Neural progenitor cell (in vitro differentiated cells): ENCODE results near the gene NRG3. TPM values are rescaled to one million over a fixed set of nuclear protein-coding genes. Genes with fewer than 3 reads are reported as not detected.
"Not testable (repeated sequence)": the region's sequence is repeated elsewhere in the genome, so short reads cannot be mapped to it uniquely, and the experiment has no call there.

Experiments used
- DNase-seq: peaks from one replicate; pipeline ENCODE4 v3.0.0-alpha.2; 2016; ENCODE audit warnings: low spot score
- H2AFZ ChIP-seq: fragments of 200-600 bp; sonication (generic); replicated peaks from 2 replicates; pipeline ENCODE4 v1.6.1; 2016; ENCODE audit warnings: antibody characterized with exemption
- H3F3A ChIP-seq: fragments of 200-600 bp; sonication (generic); 2 replicates; pipeline ENCODE4 v1.6.1; 2016; ENCODE audit warnings: antibody characterized with exemption, low read depth
- H3K27ac ChIP-seq: fragments of 200-600 bp; sonication (generic); 2 replicates; pipeline ENCODE4 v1.5.1; 2016; ENCODE audit warnings: mild to moderate bottlenecking
- H3K27me3 ChIP-seq: fragments of 200-600 bp; sonication (generic); 2 replicates; pipeline ENCODE4 v1.6.1; 2016; ENCODE audit warnings: mild to moderate bottlenecking, moderate library complexity
- H3K36me3 ChIP-seq: fragments of 200-600 bp; sonication (generic); 2 replicates; pipeline ENCODE4 v1.5.1; 2016
- H3K4me1 ChIP-seq: fragments of 200-600 bp; sonication (generic); 2 replicates; pipeline ENCODE4 v1.6.1; 2016; ENCODE audit warnings: mixed run types
- H3K4me2 ChIP-seq: fragments of 200-600 bp; sonication (generic); 2 replicates; pipeline ENCODE4 v1.6.1; 2016
- H3K4me3 ChIP-seq: fragments of 200-600 bp; sonication (generic); 2 replicates; pipeline ENCODE4 v1.5.1; 2016
- H3K79me2 ChIP-seq: fragments of 200-600 bp; sonication (generic); 2 replicates; pipeline ENCODE4 v1.6.1; 2016; ENCODE audit warnings: low read depth
- H3K9ac ChIP-seq: fragments of 200-600 bp; sonication (generic); 2 replicates; pipeline ENCODE4 v1.6.1; 2016
- H3K9me3 ChIP-seq: fragments of 200-600 bp; sonication (generic); 2 replicates; pipeline ENCODE4 v1.5.1; 2016; ENCODE audit warnings: low read depth
- H4K20me1 ChIP-seq: fragments of 200-600 bp; sonication (generic); 2 replicates; pipeline ENCODE4 v1.6.1; 2016; ENCODE audit warnings: low read depth
- H3K27ac Mint-ChIP-seq: 3 replicates; pipeline ENCODE4 v1.8.0; 2021; ENCODE audit warnings: mixed read lengths
- H3K27me3 Mint-ChIP-seq: 2 replicates; pipeline ENCODE4 v1.8.0; 2022; ENCODE audit warnings: low read depth, mild to moderate bottlenecking, inconsistent platforms, moderate library complexity, mixed read lengths; ENCODE audit not compliant: insufficient read depth
- H3K36me3 Mint-ChIP-seq: 3 replicates; pipeline ENCODE4 v1.8.0; 2021; ENCODE audit warnings: mixed read lengths
- H3K4me1 Mint-ChIP-seq: 3 replicates; pipeline ENCODE4 v1.8.0; 2021; ENCODE audit warnings: mixed read lengths
- H3K4me3 Mint-ChIP-seq: 3 replicates; pipeline ENCODE4 v1.8.0; 2021; ENCODE audit warnings: mild to moderate bottlenecking, moderate library complexity, mixed read lengths
- H3K9me3 Mint-ChIP-seq: 3 replicates; pipeline ENCODE4 v1.8.0; 2020; ENCODE audit warnings: mixed read lengths
- CTCF ChIP-seq: fragments of 200-600 bp; sonication (generic); IDR thresholded peaks from 2 replicates; pipeline ENCODE4 v1.5.1; 2017; ENCODE audit warnings: antibody characterized with exemption, mild to moderate bottlenecking
- EZH2 ChIP-seq: fragments of 200-600 bp; sonication (generic); IDR thresholded peaks from 2 replicates; pipeline ENCODE4 v1.6.1; 2017; ENCODE audit warnings: antibody characterized with exemption, mild to moderate bottlenecking, moderate library complexity
- EZH2phosphoT487 ChIP-seq: fragments of 200-600 bp; sonication (generic); IDR thresholded peaks from 2 replicates; pipeline ENCODE4 v1.6.1; 2017; ENCODE audit warnings: antibody characterized with exemption
- total RNA-seq: library from RNA; depleted of rRNA; stranded (reverse); fragments of >200 nt; gene quantifications from 2 replicates; pipeline ENCODE4 v1.2.3, GENCODE V29; 2015; ENCODE audit warnings: low replicate concordance

NRG3 gene
- total RNA-seq, 1 donor from 2014 or later = 1.9 TPM

GRCh38 chr10:82041018-82041417 is 166.0 kb downstream of the NRG3 start:
- no peak overlapping the region for H3K27ac ChIP-seq
- H3K79me2 ChIP-seq = no peaks in the 10 kb centered on the region
- no peak overlapping the region for H3K4me2 ChIP-seq
- H4K20me1 ChIP-seq = no peaks in the 10 kb centered on the region
- no peaks in the 10 kb centered on the region for H3K4me1 ChIP-seq
- no peak overlapping the region for H3K4me3 ChIP-seq
- H2AFZ ChIP-seq = no peak overlapping the region
- H3K36me3 ChIP-seq = no peaks in the 10 kb centered on the region
- Mint-ChIP-seq H3K27me3 (no peaks in the 10 kb centered on the region), H3K4me1 (peaks cover 2% of the 10 kb centered on the region), H3K4me3 (no peak overlapping the region), H3K27ac (no peak overlapping the region), H3K36me3 (no peaks in the 10 kb centered on the region), H3K9me3 (no peaks in the 10 kb centered on the region)
- peak; percentile 27 for DNase-seq
- no peaks in the 10 kb centered on the region for H3F3A ChIP-seq
- H3K27me3 ChIP-seq = no peaks in the 10 kb centered on the region
- H3K9ac ChIP-seq = no peak overlapping the region
- TF ChIP-seq EZH2 (no peak), CTCF (peak; percentile 50)
- no peaks in the 10 kb centered on the region for H3K9me3 ChIP-seq

- Mint-ChIP-seq H3K27ac (no peak overlapping the region), H3K36me3 (no peaks in the 10 kb centered on the region), H3K4me3 (no peak overlapping the region), H3K27me3 (no peaks in the 10 kb centered on the region), H3K4me1 (no peaks in the 10 kb centered on the region), H3K9me3 (no peaks in the 10 kb centered on the region)
- no peak for DNase-seq
- no peaks in the 10 kb centered on the region for H4K20me1 ChIP-seq
- H3K9me3 ChIP-seq = no peaks in the 10 kb centered on the region
- TF ChIP-seq EZH2 (no peak), CTCF (no peak), EZH2phosphoT487 (no peak)
- no peaks in the 10 kb centered on the region for H3F3A ChIP-seq
- H3K4me2 ChIP-seq = no peak overlapping the region
- no peak overlapping the region for H3K27ac ChIP-seq
- H3K4me3 ChIP-seq = no peak overlapping the region
- no peaks in the 10 kb centered on the region for H3K79me2 ChIP-seq
- H3K27me3 ChIP-seq = no peaks in the 10 kb centered on the region
- no peaks in the 10 kb centered on the region for H3K4me1 ChIP-seq
- no peak overlapping the region for H2AFZ ChIP-seq
- H3K9ac ChIP-seq = no peak overlapping the region
- H3K36me3 ChIP-seq = no peaks in the 10 kb centered on the region
Measured at GRCh38 chr10:82056391-82056790, 181.4 kb downstream of the NRG3 start.

GRCh38 chr10:82067192-82067591 is 192.2 kb downstream of the NRG3 start:
- not testable (repeated sequence) for H3K9ac ChIP-seq, H3F3A ChIP-seq, H3K4me2 ChIP-seq, H3K27me3 ChIP-seq, H3K4me3 ChIP-seq, H3K4me3 Mint-ChIP-seq, H3K9me3 Mint-ChIP-seq, H2AFZ ChIP-seq, H3K36me3 Mint-ChIP-seq, H3K27ac Mint-ChIP-seq, DNase-seq, H4K20me1 ChIP-seq, H3K27ac ChIP-seq, H3K36me3 ChIP-seq, H3K27me3 Mint-ChIP-seq, H3K79me2 ChIP-seq, H3K9me3 ChIP-seq, H3K4me1 ChIP-seq
- H3K4me1 Mint-ChIP-seq = peaks cover 10% of the 10 kb centered on the region

- no peaks in the 10 kb centered on the region for H3K9me3 Mint-ChIP-seq
- H3K27me3 Mint-ChIP-seq = no peaks in the 10 kb centered on the region
- H3K27me3 ChIP-seq = no peaks in the 10 kb centered on the region
Measured at GRCh38 chr10:82068501-82068900, 193.5 kb downstream of the NRG3 start.

More at GRCh38 chr10:82068501-82068900, 193.5 kb downstream of the NRG3 start:
- no peak for DNase-seq
- H3K4me2 ChIP-seq = no peak overlapping the region
- H3K4me1 Mint-ChIP-seq = peaks cover 10% of the 10 kb centered on the region
- H3K9me3 ChIP-seq = no peaks in the 10 kb centered on the region
- no peak overlapping the region for H3K4me3 ChIP-seq
- H3K9ac ChIP-seq = no peak overlapping the region
- H3K36me3 ChIP-seq = no peaks in the 10 kb centered on the region
- no peaks in the 10 kb centered on the region for H3F3A ChIP-seq
- H3K27ac ChIP-seq = no peak overlapping the region
- TF ChIP-seq CTCF (no peak), EZH2 (no peak)
- H3K79me2 ChIP-seq = no peaks in the 10 kb centered on the region
- H3K4me3 Mint-ChIP-seq = no peak overlapping the region
- peaks cover 6% of the 10 kb centered on the region for H3K4me1 ChIP-seq
- H2AFZ ChIP-seq = no peak overlapping the region
- H4K20me1 ChIP-seq = no peaks in the 10 kb centered on the region
- H3K27ac Mint-ChIP-seq = no peak overlapping the region
- no peaks in the 10 kb centered on the region for H3K36me3 Mint-ChIP-seq
